GM21737 (cell line): ENCODE results near the gene RAB15.

Experiments
- ATAC-seq: cut with Tn5 transposase; IDR thresholded peaks from one replicate; pipeline ENCODE4 v1.9.1; 2021; ENCODE audit warnings: mild to moderate bottlenecking, moderate library complexity; ENCODE audit not compliant: unreplicated experiment

The RAB15 gene

DNA sequence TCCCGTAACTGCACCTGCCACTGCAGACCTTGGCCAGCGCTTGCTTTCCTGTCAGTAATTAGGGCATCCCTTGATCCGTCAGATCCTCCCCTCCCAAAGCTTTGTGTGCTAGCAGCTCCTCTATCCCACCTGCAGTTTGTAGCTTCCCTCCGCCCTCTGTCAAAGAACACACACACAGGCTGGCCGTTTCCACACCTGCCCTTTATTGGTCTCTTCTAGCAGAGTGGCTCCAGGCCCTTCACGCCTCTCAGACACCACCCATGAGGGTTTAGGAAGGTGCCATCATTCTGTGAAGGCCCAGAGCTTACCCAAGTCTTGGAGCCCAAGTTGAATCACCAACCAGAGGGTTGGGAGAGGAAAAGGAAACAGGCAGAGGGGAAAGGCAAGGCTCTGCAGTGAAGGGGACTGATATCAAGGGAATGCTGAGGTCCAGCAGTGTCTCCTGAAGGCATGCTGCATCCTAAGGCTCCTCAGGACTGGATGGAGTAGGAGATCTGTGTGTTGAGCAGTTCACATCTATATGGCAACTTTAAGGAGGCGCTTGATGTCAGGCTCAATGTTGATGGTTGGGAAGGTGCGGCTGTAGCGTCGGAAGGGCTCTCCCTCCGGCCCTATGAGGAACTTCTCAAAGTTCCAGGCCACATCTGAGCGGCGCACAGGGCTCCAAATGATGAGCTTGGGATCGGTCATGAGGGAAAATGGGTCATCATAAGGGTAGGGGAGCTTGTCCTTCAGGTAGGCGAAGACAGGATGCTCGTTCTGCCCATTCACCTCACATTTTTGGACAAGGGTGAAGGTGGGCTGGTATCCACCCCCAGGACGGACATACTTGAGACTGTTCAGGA is 32.9 kb downstream of the RAB15 start:
- ATAC-seq: no peak

- ATAC-seq: no peak
Observed at GRCh38 chr14:64937821-64938193, 34.3 kb downstream of the RAB15 start.

GRCh38 chr14:64937171-64937820 is 34.8 kb downstream of the RAB15 start:
- ATAC-seq: no peak

DNA sequence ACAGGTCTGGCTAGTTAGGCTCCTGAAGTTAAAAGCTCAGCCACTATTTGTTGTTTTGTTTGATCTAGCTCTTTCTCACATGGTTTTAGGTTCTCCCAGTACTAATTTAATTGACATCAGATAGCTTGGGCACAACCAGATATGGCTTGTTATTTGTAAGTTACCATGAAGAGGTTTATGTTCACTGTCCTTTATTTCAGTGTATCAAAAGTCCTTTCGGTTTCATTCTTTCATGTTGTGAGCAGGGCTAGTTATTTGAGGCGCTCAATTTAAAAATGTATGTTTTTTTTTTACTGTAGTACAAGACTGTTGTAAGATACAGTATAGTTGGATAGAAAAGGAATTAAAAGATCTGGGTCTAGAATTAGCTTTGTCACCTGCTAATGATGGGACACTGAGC is 36.6 kb downstream of the RAB15 start:
- ATAC-seq: no peak

GRCh38 chr14:64934338-64934929 is 37.7 kb downstream of the RAB15 start:
- ATAC-seq: no peak

DNA sequence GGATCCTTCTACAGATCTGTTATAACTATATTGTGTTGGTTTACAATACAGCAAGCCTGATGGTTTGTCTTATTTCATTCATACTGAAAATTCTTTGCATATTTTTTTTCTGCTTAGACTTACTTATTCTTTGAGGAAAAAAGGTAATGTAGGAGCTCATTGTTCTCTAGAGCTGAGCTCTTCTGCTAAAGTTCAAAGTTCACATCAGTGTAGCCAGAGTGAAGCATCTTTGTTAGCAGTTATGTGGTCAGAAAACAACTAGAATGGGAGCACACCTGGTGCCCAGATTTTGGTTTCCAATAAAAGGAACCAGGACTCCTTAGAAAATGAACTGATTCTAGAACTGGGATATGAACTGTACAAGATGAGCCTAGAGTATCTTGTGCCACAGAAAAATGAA is 39.9 kb downstream of the RAB15 start:
- ATAC-seq: no peak

DNA sequence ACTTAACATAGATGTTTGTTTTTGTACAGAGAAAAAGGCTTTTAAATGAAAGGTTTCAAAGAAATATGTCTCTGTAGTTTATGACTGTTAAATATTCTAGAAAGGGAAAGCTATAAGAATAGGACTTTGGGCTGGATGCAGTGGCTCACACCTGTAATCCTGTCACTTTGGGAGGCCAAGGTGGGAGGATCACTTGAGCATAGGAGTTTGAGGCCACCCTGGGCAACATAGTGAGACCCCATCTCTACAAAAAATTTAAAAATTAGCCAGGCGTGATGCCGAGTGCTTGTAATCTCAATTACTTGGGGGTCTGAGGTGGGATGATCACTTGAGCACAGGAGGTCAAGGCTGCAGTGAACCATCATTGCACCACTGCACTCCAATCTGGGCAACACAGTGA is 41.0 kb downstream of the RAB15 start:
- no peak for ATAC-seq

DNA sequence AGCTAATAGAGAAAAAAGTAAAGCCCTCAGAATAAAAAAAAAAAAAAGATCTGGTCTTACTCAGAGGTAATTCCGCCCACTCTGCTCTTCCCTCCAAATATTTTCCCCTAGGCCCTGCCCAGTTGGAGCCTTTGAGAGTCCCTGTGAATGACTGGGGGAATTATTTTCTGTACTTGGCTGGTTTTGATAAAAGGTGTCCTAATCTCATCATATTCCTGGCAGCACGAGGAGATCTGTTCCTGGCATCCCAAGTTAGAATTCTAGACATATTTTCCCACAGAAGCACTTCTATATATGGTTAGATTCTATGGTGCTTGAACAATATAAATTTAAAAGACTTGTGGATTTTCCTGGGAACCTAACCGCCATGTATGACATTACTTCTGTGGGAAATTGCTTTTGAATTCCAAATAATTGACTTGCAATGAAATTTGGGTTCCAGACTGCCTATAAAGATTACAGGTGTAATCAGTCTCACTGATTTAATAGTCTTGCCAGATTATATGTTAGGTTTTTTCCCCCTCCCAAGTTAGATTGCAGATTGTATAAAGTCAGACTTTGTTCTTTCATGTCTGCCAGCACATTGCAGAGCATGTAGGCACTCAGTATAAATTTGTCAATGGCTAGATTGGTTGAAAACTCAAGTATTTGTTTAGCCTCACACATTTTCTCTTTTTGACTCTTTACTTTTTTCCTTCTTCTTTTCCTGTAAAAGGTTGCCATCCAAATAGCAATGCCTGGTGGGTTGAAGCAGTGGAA is 41.9 kb downstream of the RAB15 start:
- no peak for ATAC-seq

GRCh38 chr14:64929014-64929359 is 43.1 kb downstream of the RAB15 start:
- no peak for ATAC-seq

DNA sequence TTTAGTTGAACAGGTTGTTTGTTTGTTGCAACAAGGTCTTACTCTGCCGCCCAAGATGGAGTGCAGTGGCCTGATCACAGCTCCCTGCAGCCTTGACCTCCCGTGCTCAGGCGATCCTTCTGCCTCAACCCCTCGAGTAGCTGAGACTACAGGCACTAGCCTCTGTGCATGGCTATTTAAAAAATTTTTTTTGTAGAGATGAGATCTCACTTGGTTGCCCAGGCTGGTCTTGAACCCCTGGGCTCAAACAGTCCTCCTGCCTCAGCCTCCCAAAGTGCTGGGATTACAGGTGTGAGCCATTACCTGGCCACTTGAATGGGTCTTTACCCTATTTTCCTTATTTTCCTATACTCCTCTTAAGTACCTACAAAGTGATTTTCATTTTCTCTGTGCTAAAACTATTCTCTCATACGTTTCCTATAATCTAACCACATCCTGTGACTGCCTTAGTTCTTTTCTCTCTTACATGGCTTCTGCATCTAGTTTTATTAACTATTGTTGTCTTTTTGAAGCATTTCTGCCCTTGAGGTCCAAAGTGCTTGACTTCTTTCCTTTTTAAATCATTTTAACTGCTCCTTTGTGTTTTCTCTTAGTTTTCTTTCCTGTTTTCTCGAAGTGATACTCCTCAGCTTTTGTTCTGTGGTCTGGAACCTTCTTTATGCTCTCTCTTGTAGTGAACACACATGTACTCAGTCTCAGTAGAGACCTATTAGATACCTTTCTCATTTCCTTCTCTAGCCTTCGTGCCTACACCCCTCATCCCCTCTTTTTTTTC is 43.7 kb downstream of the RAB15 start:
- peak; percentile 89 for ATAC-seq

GRCh38 chr14:64927031-64927430 is 45.1 kb downstream of the RAB15 start:
- no peak for ATAC-seq

- no peak for ATAC-seq
Observed at GRCh38 chr14:64926398-64926995, 45.6 kb downstream of the RAB15 start.

DNA sequence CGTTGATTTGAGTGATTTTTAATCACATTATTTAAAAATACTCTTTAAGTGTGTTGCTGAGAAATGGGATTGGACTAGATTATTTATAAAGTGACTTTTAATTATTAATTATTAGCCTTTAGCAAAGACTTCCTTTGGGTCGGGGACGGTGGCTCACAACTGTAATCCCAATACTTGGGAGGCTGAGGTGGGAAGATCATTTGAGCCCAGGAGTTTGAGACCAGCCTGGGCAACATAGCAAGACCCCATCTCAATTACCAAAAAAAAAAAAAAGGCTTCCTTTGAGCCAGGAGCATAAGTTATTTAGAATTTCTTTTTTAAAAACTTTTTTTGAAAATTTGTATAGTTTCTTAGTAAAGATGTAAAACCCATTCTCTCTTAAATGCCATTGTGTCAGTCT is 49.1 kb downstream of the RAB15 start:
- ATAC-seq: no peak

DNA sequence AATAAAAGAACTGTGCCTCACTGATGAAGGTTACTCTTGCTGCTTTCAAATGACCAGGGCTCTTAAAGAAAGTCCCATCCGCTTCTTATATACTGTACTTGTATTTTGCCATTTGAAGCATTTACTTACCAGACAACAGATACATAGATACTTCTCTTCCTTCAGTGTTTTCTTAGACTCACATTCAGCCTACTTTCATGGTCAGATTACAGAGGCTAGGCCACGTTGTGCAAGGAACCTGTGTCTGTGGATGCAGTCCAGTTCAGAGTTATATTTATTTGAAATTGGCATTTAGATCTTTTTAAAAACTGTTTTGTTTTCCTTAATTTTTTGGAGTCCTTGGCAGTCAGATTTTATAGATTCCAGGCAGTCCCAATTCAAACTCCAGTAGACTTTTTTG is 51.7 kb downstream of the RAB15 start:
- no peak for ATAC-seq

DNA sequence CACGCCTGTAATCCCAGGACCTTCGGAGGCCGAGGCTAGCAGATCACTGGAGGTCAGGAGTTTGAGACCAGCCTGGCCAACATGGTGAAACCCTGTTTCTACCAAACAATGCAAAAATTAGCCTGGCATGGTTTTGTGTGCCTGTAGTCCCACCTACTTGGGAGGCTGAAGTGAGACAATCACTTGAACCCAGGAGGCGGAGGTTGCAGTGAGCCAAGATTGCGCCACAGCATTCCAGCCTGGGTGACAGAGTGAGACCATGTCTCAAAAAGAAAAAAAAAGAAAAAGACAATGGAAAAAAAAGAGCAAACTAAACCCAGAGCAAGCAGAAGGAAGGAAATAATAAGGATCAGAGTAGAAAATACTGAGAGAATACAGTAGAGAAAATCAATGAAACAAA is 52.5 kb downstream of the RAB15 start:
- no peak for ATAC-seq

DNA sequence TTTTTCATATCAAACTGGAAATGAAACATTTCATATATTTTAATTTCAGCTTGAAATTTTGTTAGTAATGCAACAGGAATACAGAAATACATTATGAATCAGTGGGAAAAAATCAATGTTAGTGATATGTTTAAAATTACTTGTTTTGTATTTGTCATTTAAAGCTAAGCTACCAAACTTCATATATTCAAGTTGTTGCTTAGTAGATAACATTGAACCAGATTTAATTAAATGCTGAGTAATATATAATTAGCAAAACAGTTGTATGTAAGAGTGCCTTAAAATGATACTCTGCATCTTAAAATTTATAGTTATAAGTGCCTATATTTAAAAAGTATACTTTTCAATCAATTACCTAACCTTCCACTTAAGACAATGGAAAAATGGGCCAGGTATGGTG is 52.9 kb downstream of the RAB15 start:
- no peak for ATAC-seq

DNA sequence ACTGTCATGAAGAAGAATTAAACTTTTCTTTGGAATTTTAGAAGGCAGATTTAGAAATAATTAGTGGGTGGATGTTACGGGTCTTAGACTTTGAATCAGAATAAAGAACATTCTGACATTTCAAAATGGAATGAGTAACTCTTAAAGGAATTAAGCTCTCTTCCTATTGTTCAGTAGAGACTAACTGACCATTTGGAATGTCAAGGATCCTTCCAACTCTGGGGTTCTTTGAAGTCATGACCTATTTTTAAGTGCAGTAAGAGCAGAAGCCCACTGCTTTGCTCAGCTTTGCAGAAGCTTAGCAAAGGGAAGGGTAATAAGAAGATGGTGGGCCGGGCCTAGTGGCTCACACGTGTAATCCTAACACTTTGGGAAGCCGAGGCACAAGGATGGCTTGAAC is 53.9 kb downstream of the RAB15 start:
- ATAC-seq: no peak

GRCh38 chr14:64915797-64916196 is 56.3 kb downstream of the RAB15 start:
- no peak for ATAC-seq

GRCh38 chr14:64915029-64915424 is 57.1 kb downstream of the RAB15 start:
- ATAC-seq: no peak

GRCh38 chr14:64914237-64915028 is 57.7 kb downstream of the RAB15 start, which contains the start of gene CHURC1:
TSS of gene CHURC1 (plus strand) at chr14:64914455. CDS start at chr14:64914496, 41 bp downstream.
- ATAC-seq: peak; percentile 97
